ENCODE measurements around the gene PIK3AP1.

DNA sequence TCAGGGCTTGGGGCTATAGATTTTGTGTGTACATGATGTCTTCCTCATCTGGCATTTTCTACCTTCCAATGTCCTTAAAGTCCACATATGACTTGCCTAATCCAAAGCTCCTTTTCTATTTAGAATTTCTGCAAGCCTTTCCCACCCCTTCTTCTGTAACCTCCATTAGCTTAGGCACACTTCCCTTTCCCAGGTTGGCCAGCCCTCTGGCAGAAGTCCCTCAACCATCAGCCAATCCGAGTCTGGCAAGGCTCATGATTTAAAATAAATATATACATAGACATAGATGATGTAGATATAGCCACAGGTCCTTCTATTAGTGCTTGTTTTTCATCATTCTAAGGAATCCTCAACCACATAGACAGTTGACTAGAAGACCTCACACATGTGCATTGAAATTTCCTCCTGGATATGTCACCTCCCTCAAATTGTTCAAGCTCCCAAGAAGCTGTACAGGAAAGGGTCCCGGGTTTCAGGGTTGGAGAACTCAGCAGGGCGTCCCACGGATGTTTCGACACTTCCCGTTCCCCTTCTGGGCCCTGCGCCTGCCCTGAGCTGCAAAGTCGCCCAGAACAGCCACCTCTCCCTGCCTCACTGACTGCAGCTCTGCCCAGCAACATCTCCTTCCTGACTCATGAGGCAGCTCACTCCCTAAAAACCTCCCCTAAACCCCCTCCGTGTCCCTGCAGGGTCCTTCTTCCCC is 20.4 kb upstream of the PIK3AP1 start:
- TF ChIP-seq, protein P1, sequence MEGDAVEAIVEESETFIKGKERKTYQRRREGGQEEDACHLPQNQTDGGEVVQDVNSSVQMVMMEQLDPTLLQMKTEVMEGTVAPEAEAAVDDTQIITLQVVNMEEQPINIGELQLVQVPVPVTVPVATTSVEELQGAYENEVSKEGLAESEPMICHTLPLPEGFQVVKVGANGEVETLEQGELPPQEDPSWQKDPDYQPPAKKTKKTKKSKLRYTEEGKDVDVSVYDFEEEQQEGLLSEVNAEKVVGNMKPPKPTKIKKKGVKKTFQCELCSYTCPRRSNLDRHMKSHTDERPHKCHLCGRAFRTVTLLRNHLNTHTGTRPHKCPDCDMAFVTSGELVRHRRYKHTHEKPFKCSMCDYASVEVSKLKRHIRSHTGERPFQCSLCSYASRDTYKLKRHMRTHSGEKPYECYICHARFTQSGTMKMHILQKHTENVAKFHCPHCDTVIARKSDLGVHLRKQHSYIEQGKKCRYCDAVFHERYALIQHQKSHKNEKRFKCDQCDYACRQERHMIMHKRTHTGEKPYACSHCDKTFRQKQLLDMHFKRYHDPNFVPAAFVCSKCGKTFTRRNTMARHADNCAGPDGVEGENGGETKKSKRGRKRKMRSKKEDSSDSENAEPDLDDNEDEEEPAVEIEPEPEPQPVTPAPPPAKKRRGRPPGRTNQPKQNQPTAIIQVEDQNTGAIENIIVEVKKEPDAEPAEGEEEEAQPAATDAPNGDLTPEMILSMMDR (IDR thresholded peaks at IDR 0.05) = no peak
- TF ChIP-seq POLR2A (IDR thresholded peaks at IDR 0.05; ENCODE audit: low read depth) (no peak), EP300 (IDR thresholded peaks at IDR 0.05) (no peak)
